Peyer's patch (tissue), 4 donors: ENCODE data around the gene DST. TPM values are rescaled to one million over a fixed set of nuclear protein-coding genes. Genes with fewer than 3 reads are reported as not detected.
A peak's percentile ranks its signal among the peaks of the same experiment; 100 is the strongest.

Experiments used
- DNase-seq, 3 donors: peaks; one replicate each; pipeline ENCODE4 v3.0.0-alpha.2; 2017 to 2019
- H3K27ac ChIP-seq, 4 donors: fragments of 200-600 bp; sonication (generic); one replicate each; pipeline ENCODE4 v1.5.1; 2016 to 2019
- H3K27me3 ChIP-seq, 2 donors: fragments of 200-600 bp; sonication (generic); one replicate each; pipeline ENCODE4 v1.5.1; 2019
- H3K36me3 ChIP-seq, 3 donors: fragments of 200-600 bp; sonication (generic); one replicate each; pipeline ENCODE4 v1.5.1; 2016 to 2019
- H3K4me1 ChIP-seq, 4 donors: fragments of 200-600 bp; sonication (generic); one replicate each; pipeline ENCODE4 v1.5.1; 2016 to 2019
- H3K4me3 ChIP-seq, 4 donors: fragments of 200-600 bp; sonication (generic); 1 replicate in 3 of 4; 2 replicates in 1 of 4; pipeline ENCODE4 v1.5.1; 2016 to 2019; ENCODE audit warnings: mild to moderate bottlenecking in 1 of 4
- H3K9me3 ChIP-seq, 4 donors: fragments of 200-600 bp; sonication (generic); one replicate each; pipeline ENCODE4 v1.5.1; 2016 to 2019; ENCODE audit warnings: mild to moderate bottlenecking in 1 of 4
- CTCF ChIP-seq, 6 experiments: fragments of 450-650 bp in 4 of 6; fragments of 200-600 bp in 2 of 6; sonication (generic) in 1 of 6; IDR thresholded peaks; one replicate each; pipeline ENCODE4 v1.5.1; 2017 to 2019; ENCODE audit warnings: antibody characterized with exemption in 6 of 6, mild to moderate bottlenecking in 3 of 6, moderate library complexity in 1 of 6
- POLR2A ChIP-seq, 2 donors: fragments of 450-650 bp; IDR thresholded peaks; one replicate each; pipeline ENCODE4 v1.5.1; 2017; ENCODE audit warnings: antibody characterized with exemption in 2 of 2, mild to moderate bottlenecking in 2 of 2, moderate library complexity in 2 of 2
- total RNA-seq, 4 donors: library from RNA; depleted of rRNA; stranded (reverse); fragments of >200 nt; gene quantifications; one replicate each; pipeline ENCODE4 v1.1.0, GENCODE V29; 2016

Gene DST
- total RNA-seq, 4 donors from 2014 or later: 243 to 320 (median 285) TPM

- Histone ChIP-seq H3K36me3 (peaks cover 0 to 12% (median 0%) of the 10 kb centered on the region in 3 donors), H3K4me1 (peaks cover 0 to 20% (median 2%) of the 10 kb centered on the region in 4 donors), H3K9me3 (no peaks in the 10 kb centered on the region), H3K27ac (peak overlapping the region; percentile 49 to 90 (median 66)), H3K27me3 (no peaks in the 10 kb centered on the region), H3K4me3 (peak overlapping the region in 3 of 4 donors; percentile 42 to 69 (median 56))
- DNase-seq: no peak
- no peak for TF ChIP-seq POLR2A (IDR thresholded peaks at IDR 0.05)
- TF ChIP-seq CTCF (IDR thresholded peaks at IDR 0.05): no peak
Observed at GRCh38 chr6:56540232-56541029, 102.3 kb downstream of the DST start.

DNA sequence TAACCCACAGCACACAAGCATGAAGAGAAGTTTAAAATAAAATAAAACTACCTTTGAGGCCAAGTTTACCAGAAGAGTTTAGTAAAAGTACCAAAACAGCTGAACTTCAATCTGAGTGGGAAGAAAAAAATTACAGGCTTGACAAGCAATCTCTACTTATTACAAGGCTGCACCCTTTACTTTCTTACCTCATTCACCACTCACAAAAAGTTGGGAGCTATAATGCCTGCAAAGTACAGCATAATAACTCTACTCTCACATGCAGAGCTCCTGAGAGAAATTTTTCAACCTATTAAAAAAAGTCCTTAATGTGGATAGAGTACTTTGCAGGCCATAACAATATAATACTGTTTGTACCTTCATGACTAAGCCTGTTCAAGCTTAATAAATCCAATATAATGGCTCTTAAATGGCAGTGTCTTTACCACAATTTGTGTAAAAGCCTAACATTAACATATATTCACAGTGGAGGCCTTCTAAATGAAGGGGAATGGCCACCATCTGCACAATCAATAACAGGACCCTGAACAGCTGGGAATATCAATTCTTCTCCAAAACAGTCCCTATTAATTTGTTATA, 103.1 kb downstream of the DST start:
- Histone ChIP-seq H3K4me1 (peaks cover 0 to 27% (median 2%) of the 10 kb centered on the region in 4 donors), H3K9me3 (no peaks in the 10 kb centered on the region), H3K27me3 (no peaks in the 10 kb centered on the region), H3K36me3 (peaks cover 0 to 19% (median 0%) of the 10 kb centered on the region in 3 donors), H3K27ac (peak overlapping the region in 2 of 4 donors; percentile 83 to 90), H3K4me3 (peak overlapping the region in 2 of 4 donors; percentile 56 to 69)
- no peak for DNase-seq
- no peak for TF ChIP-seq CTCF (IDR thresholded peaks at IDR 0.05)
- TF ChIP-seq POLR2A (IDR thresholded peaks at IDR 0.05): no peak

GRCh38 chr6:56538851-56539250, 103.8 kb downstream of the DST start:
- H3K4me3 ChIP-seq: peak overlapping the region in 2 of 4 donors; percentile 1 to 56
- no peak for DNase-seq
- no peaks in the 10 kb centered on the region for H3K27me3 ChIP-seq
- TF ChIP-seq CTCF (IDR thresholded peaks at IDR 0.05) (no peak), POLR2A (IDR thresholded peaks at IDR 0.05) (no peak)
- peaks cover 0 to 27% (median 0%) of the 10 kb centered on the region in 3 donors for H3K36me3 ChIP-seq
- no peaks in the 10 kb centered on the region for H3K9me3 ChIP-seq
- peak overlapping the region in 1 of 4 donors; percentile 90 for H3K27ac ChIP-seq
- peaks cover 0 to 31% (median 2%) of the 10 kb centered on the region in 4 donors for H3K4me1 ChIP-seq

DNA sequence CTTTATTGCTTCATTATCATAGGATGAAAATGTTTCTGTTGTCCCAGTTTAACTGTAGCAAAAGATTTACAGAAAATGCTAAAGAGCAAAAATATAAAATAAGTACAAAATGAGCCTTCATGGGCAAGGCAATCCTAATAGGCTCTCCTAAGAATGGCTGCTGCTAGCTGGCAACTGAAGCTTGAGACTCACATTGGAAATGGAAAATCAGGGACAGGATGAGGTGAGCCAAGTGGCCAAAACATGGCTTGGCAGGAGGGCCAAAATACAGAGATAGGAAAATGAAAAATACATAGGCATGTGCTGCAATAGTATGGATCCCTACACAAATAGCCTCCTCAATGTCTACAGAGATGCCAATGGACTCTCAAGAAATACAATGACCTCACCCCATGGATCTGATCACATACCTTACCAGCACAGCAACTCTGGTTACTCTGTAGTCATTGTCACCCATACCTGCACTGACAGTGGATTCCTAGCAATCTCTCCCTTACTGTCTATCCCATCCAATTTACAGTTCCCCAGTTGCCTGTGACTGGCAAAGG, 105.4 kb downstream of the DST start:
- H3K4me1 ChIP-seq: peaks cover 0 to 31% (median 2%) of the 10 kb centered on the region in 4 donors
- no peak for DNase-seq
- H3K4me3 ChIP-seq: no peak overlapping the region
- H3K9me3 ChIP-seq: no peaks in the 10 kb centered on the region
- H3K27ac ChIP-seq: no peak overlapping the region
- TF ChIP-seq CTCF (IDR thresholded peaks at IDR 0.05) (no peak), POLR2A (IDR thresholded peaks at IDR 0.05) (no peak)
- no peaks in the 10 kb centered on the region for H3K27me3 ChIP-seq
- peaks cover 0 to 41% (median 0%) of the 10 kb centered on the region in 3 donors for H3K36me3 ChIP-seq

DNA sequence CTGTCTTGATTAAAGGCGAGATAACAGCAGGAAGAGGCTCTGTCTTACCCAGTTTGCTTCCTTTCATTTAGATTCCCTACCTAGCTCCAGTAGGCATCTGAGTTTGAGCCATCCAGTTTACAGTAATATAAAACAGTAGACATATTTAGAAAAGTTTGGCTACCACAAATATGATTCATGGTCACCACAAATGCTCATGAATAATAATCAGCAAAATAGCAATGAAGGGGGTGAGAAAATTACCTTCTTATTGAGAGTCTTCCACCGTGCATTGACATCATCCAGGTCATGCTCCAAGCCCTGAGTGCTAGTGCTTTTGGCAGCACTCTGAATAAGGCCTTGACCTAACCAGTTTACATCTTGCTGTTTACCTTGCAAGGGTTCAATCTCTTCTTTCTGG, 106.2 kb downstream of the DST start:
- Histone ChIP-seq H3K27me3 (no peaks in the 10 kb centered on the region), H3K9me3 (no peaks in the 10 kb centered on the region), H3K36me3 (peaks cover 0 to 49% (median 0%) of the 10 kb centered on the region in 3 donors), H3K27ac (no peak overlapping the region), H3K4me1 (peaks cover 0 to 25% (median 2%) of the 10 kb centered on the region in 4 donors), H3K4me3 (no peak overlapping the region)
- no peak for DNase-seq
- TF ChIP-seq POLR2A (IDR thresholded peaks at IDR 0.05): no peak
- TF ChIP-seq CTCF (IDR thresholded peaks at IDR 0.05): no peak
